ENCODE data around the gene MTMR6.

Gene MTMR6

DNA sequence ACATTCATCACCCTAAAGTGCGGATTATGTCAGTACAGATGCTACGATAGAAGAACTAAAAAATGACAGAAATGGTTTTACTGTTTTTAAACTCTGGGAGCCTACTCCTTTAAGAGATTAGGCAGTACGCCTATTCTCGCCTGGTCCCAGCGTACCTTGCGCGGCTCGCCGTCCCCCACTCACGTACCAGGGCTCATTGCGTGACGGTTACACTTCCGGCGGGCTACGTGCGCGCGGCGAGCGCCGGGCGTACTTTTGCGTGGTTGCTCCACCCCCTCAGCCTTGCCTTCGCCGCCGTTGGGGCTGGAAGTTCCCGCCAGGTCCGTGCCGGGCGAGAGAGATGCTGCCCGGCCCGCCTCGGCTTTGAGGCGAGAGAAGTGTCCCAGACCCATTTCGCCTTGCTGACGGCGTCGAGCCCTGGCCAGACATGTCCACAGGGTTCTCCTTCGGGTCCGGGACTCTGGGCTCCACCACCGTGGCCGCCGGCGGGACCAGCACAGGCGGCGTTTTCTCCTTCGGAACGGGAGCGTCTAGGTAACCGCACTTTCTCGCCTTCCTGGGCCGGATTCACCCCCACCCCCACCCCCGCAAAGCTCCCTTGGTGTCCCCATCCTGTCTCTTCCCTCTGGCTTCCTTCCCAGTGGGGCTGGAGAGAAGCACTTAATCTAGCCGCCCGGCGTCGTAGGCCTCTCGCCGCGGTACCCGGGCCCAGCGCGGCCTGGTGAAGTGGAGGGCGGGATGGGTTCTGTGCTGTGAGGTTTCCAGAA is 14.2 kb upstream of the MTMR6 start, which contains the start of gene NUP58:
Gene NUP58, plus strand, starts transcription at position 279 of the 767 bp plus-strand sequence. Its CDS starts 149 bp downstream, at position 428.
- H3K36me3 ChIP-seq (ENCODE audit: control insufficient read depth, insufficient read depth, low read length), result no peaks in the 10 kb centered on the region
- H3K27ac ChIP-seq (ENCODE audit: low read length), result no peak within 1 kb of the TSS
- H3K9me3 ChIP-seq (ENCODE audit: control insufficient read depth, insufficient read depth, low read length), result no peaks in the 10 kb centered on the region
- 0 out of 2 replicates have a peak, but pooled peaks cover 1% of the 10 kb centered on the region for H3K4me1 ChIP-seq (ENCODE audit: control insufficient read depth, insufficient read depth, low read length)
- no peaks in the 10 kb centered on the region for H3K27me3 ChIP-seq (ENCODE audit: control insufficient read depth, insufficient read depth, low read length)
- no CpG with 5 or more reads among the region's 64 CpGs for WGBS (ENCODE audit: insufficient coverage, insufficient read length)
- peak within 1 kb of the TSS; percentile 96 for H3K4me3 ChIP-seq (ENCODE audit: low read length)
- peak; percentile 72 for DNase-seq (ENCODE audit: low read depth, low spot score)

DNA sequence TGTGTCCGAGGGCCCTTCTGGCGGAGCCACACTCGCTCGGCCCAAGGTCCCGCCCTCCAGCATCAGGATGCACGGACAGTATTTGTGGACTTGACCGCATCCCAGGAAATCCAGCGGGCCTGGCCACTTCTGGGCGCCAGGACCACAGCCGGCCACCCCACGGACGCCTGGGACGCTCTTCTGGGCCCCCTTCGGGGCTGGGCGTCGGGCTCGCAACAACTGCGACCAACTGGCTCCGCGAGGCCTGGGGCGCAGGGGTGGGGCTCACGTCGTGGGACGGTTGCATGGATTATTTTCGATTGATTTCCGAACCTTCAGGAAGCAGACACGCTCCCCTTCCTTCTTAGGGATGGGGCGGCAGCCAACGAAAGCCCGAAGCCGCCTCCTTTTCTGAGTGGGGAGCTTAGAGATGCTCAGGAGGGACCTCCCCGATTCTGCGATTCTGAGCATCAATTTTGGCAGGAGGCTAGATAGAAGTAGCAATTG is 13.6 kb upstream of the MTMR6 start:
- no peaks in the 10 kb centered on the region for H3K36me3 ChIP-seq (ENCODE audit: control insufficient read depth, insufficient read depth, low read length)
- no CpG with 5 or more reads among the region's 33 CpGs for WGBS (ENCODE audit: insufficient coverage, insufficient read length)
- DNase-seq (ENCODE audit: low read depth, low spot score), result no peak
- H3K4me3 ChIP-seq (ENCODE audit: low read length), result peak overlapping the region; percentile 96; the same call in 1 of the 2 replicates
- no peaks in the 10 kb centered on the region for H3K9me3 ChIP-seq (ENCODE audit: control insufficient read depth, insufficient read depth, low read length)
- 0 out of 2 replicates have a peak, but pooled peaks cover 1% of the 10 kb centered on the region for H3K4me1 ChIP-seq (ENCODE audit: control insufficient read depth, insufficient read depth, low read length)
- no peak overlapping the region for H3K27ac ChIP-seq (ENCODE audit: low read length)
- no peaks in the 10 kb centered on the region for H3K27me3 ChIP-seq (ENCODE audit: control insufficient read depth, insufficient read depth, low read length)

DNA sequence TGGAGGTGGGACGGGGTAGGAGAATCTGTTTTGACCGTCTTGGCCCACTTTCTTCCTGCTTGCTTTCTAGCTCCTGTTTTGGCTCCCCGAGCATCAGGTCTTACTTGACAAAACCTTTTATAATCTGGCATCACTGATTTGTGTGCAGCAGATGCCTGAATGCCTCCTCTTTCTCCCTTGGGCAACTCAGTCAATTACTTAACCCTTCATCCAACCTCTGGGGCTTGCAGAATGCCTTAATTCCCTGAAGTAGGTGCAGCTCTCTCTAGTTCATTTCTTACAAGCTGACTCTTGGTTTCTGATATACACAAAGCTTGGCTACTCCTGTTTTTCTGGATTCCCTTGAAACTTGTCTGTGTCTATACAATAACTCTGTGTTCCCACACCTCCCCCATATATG is 8.4 kb upstream of the MTMR6 start:
- no peak overlapping the region for H3K4me3 ChIP-seq (ENCODE audit: low read length)
- no peak for DNase-seq (ENCODE audit: low read depth, low spot score)
- no peak overlapping the region for H3K27ac ChIP-seq (ENCODE audit: low read length)
- no peaks in the 10 kb centered on the region for H3K36me3 ChIP-seq (ENCODE audit: control insufficient read depth, insufficient read depth, low read length)
- WGBS (ENCODE audit: insufficient coverage, insufficient read length), result no CpG with 5 or more reads among the region's 3 CpGs
- no peaks in the 10 kb centered on the region for H3K4me1 ChIP-seq (ENCODE audit: control insufficient read depth, insufficient read depth, low read length)
- no peaks in the 10 kb centered on the region for H3K9me3 ChIP-seq (ENCODE audit: control insufficient read depth, insufficient read depth, low read length)
- H3K27me3 ChIP-seq (ENCODE audit: control insufficient read depth, insufficient read depth, low read length), result no peaks in the 10 kb centered on the region

DNA sequence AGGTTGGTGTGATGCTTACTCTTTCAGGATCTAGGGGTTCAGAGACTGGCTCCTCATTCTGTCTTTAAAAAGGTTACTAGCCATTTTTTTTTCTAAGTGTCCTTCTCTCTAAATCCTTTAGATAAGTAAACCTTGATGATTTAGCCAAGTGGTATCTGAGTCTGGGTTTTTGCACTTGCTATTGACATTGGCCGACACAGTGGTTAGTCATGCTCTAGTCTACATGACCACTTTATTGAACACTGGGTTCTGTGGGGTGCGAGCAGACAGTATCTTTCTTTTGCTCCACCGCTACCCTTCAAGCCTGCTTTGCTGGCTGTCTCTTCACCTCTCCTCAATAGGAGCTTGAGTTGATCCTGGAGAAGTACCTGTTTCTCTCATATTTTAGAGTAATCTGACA is 7.9 kb upstream of the MTMR6 start:
- Histone ChIP-seq H3K36me3 (ENCODE audit: control insufficient read depth, insufficient read depth, low read length) (no peaks in the 10 kb centered on the region), H3K27me3 (ENCODE audit: control insufficient read depth, insufficient read depth, low read length) (no peaks in the 10 kb centered on the region), H3K9me3 (ENCODE audit: control insufficient read depth, insufficient read depth, low read length) (no peaks in the 10 kb centered on the region), H3K4me1 (ENCODE audit: control insufficient read depth, insufficient read depth, low read length) (no peaks in the 10 kb centered on the region), H3K27ac (ENCODE audit: low read length) (no peak overlapping the region), H3K4me3 (ENCODE audit: low read length) (no peak overlapping the region)
- WGBS (ENCODE audit: insufficient coverage, insufficient read length), result no CpG with 5 or more reads among the region's 3 CpGs
- DNase-seq (ENCODE audit: low read depth, low spot score), result no peak

DNA sequence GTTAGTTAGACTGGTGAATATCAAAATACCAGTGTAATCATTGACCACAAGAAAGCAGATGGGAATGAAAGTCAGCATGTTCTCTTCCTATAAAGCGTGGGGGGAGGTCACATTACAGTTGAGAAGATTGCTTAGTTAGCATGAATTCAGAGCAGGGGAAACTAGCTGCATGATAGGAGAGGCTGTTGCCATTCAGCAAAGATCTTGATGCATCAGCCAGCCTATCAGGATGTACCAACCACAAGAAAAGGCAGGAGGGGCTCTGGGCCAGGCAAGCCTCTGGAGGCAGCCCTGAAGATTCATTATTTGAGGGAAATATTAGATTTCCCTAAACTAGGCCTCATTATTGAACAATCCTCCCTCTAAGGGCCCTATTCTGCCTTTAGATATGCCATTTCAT is 5.0 kb upstream of the MTMR6 start:
- no peak for DNase-seq (ENCODE audit: low read depth, low spot score)
- no peak overlapping the region for H3K27ac ChIP-seq (ENCODE audit: low read length)
- no peaks in the 10 kb centered on the region for H3K36me3 ChIP-seq (ENCODE audit: control insufficient read depth, insufficient read depth, low read length)
- no peak overlapping the region for H3K4me3 ChIP-seq (ENCODE audit: low read length)
- no peaks in the 10 kb centered on the region for H3K4me1 ChIP-seq (ENCODE audit: control insufficient read depth, insufficient read depth, low read length)
- H3K27me3 ChIP-seq (ENCODE audit: control insufficient read depth, insufficient read depth, low read length), result no peaks in the 10 kb centered on the region
- WGBS (ENCODE audit: insufficient coverage, insufficient read length), result no CpG with 5 or more reads among the region's 1 CpG
- no peaks in the 10 kb centered on the region for H3K9me3 ChIP-seq (ENCODE audit: control insufficient read depth, insufficient read depth, low read length)

DNA sequence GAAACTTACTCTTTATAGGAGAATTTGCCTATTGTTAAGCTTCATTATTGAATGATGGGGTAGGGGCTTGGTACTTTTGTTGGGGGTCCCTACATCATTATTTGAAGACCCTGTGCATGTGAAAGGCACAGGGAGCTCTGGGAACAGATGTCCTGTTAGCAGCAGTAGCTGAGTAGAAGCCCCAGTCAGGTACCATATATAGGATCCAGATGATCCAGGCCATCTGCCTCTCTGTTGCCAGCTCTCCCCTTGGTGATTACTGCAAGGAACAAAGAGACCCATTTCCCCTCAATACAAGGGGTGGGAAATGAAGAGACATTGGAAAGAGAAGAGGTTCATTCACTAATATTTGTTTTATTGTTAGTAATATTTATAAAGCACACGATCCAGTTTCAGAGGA is 4.4 kb upstream of the MTMR6 start:
- WGBS (ENCODE audit: insufficient coverage, insufficient read length), result no CpG with 5 or more reads among the region's 1 CpG
- H3K9me3 ChIP-seq (ENCODE audit: control insufficient read depth, insufficient read depth, low read length), result no peaks in the 10 kb centered on the region
- H3K27ac ChIP-seq (ENCODE audit: low read length), result no peak overlapping the region
- no peaks in the 10 kb centered on the region for H3K27me3 ChIP-seq (ENCODE audit: control insufficient read depth, insufficient read depth, low read length)
- no peak overlapping the region for H3K4me3 ChIP-seq (ENCODE audit: low read length)
- no peaks in the 10 kb centered on the region for H3K4me1 ChIP-seq (ENCODE audit: control insufficient read depth, insufficient read depth, low read length)
- no peak for DNase-seq (ENCODE audit: low read depth, low spot score)
- H3K36me3 ChIP-seq (ENCODE audit: control insufficient read depth, insufficient read depth, low read length), result no peaks in the 10 kb centered on the region

DNA sequence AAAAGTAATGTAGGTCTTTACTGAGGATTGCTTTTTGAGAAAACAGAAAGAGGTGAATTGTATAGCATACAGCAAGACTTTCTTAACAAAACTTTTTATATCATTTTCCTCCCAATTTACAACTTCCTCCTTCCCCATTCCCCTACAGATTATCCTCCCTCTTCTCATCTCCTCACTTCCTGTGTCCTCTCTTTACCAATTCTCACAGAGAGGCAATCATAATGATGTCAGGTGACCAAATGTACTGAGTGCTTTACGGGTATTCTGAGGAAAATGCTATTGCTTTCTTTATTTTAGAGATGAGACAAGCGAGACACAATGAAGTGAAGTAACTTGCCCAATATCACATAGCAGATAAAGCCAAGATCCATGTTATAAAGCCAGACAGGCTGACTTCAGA is 1.7 kb upstream of the MTMR6 start:
- Histone ChIP-seq H3K4me3 (ENCODE audit: low read length) (no peak overlapping the region), H3K27ac (ENCODE audit: low read length) (no peak overlapping the region), H3K4me1 (ENCODE audit: control insufficient read depth, insufficient read depth, low read length) (no peaks in the 10 kb centered on the region), H3K36me3 (ENCODE audit: control insufficient read depth, insufficient read depth, low read length) (no peaks in the 10 kb centered on the region), H3K9me3 (ENCODE audit: control insufficient read depth, insufficient read depth, low read length) (no peaks in the 10 kb centered on the region), H3K27me3 (ENCODE audit: control insufficient read depth, insufficient read depth, low read length) (no peaks in the 10 kb centered on the region)
- DNase-seq (ENCODE audit: low read depth, low spot score), result no peak
- no CpG with 5 or more reads among the region's 2 CpGs for WGBS (ENCODE audit: insufficient coverage, insufficient read length)

DNA sequence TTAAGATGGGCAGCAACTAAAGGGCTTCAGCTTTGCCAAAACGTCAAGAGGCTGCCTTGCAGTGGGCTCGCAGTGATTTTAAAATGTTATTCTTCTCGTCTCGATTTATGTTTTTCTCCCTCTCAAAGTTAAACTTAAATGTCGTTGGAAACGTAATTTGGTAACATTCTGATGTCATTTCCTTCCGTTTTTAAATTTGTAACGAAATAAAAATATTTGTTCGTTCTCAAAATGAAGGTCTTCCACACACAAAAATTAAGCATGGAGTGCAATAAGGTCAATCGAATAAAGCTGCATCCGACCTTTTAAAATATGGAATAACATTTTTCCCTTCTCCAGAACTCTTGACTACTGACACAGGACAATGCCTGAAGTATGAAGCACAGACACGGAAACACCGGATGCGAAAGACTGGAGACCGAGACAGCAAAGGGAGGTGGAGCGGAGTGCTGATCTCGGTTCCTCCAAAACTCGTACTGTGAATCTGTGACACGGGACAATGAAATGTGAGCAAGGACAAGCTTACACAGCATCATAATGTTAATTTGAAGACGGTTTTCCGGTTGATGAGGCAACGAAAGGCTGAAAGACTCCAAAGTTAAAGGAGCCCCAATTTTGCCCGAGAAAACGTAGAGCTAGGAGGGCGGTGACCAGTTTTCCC is 850 bp downstream of the MTMR6 start:
- H3K4me3 ChIP-seq (ENCODE audit: low read length), result peak overlapping the region; percentile 70
- no peaks in the 10 kb centered on the region for H3K27me3 ChIP-seq (ENCODE audit: control insufficient read depth, insufficient read depth, low read length)
- H3K27ac ChIP-seq (ENCODE audit: low read length), result no peak overlapping the region
- WGBS (ENCODE audit: insufficient coverage, insufficient read length), result no CpG with 5 or more reads among the region's 25 CpGs
- no peaks in the 10 kb centered on the region for H3K4me1 ChIP-seq (ENCODE audit: control insufficient read depth, insufficient read depth, low read length)
- no peak for DNase-seq (ENCODE audit: low read depth, low spot score)
- H3K9me3 ChIP-seq (ENCODE audit: control insufficient read depth, insufficient read depth, low read length), result no peaks in the 10 kb centered on the region
- H3K36me3 ChIP-seq (ENCODE audit: control insufficient read depth, insufficient read depth, low read length), result no peaks in the 10 kb centered on the region

DNA sequence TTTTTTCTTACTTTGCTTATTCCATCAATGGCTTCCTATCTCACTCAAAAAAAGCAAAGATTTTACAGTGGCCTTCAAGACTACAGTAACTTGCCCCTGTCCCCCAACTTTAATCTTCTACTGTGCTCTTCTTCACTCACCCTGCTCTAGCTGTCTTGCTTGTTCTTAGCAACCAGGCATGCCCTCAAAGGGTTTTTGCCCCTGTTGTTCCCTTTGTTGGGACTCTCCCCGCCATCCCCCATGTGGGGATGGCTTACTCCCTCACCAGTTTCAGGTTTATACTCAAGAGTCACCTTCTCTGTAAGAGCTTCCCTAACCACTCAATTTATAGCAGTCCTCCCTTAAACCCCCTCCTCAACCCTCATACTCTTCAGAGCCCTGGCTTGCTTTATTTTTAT is 5.4 kb downstream of the MTMR6 start:
- WGBS (ENCODE audit: insufficient coverage, insufficient read length), result no CpG with 5 or more reads among the region's 1 CpG
- no peaks in the 10 kb centered on the region for H3K4me1 ChIP-seq (ENCODE audit: control insufficient read depth, insufficient read depth, low read length)
- no peak overlapping the region for H3K4me3 ChIP-seq (ENCODE audit: low read length)
- H3K27ac ChIP-seq (ENCODE audit: low read length), result no peak overlapping the region
- no peak for DNase-seq (ENCODE audit: low read depth, low spot score)
- H3K27me3 ChIP-seq (ENCODE audit: control insufficient read depth, insufficient read depth, low read length), result no peaks in the 10 kb centered on the region
- H3K9me3 ChIP-seq (ENCODE audit: control insufficient read depth, insufficient read depth, low read length), result no peaks in the 10 kb centered on the region
- no peaks in the 10 kb centered on the region for H3K36me3 ChIP-seq (ENCODE audit: control insufficient read depth, insufficient read depth, low read length)

DNA sequence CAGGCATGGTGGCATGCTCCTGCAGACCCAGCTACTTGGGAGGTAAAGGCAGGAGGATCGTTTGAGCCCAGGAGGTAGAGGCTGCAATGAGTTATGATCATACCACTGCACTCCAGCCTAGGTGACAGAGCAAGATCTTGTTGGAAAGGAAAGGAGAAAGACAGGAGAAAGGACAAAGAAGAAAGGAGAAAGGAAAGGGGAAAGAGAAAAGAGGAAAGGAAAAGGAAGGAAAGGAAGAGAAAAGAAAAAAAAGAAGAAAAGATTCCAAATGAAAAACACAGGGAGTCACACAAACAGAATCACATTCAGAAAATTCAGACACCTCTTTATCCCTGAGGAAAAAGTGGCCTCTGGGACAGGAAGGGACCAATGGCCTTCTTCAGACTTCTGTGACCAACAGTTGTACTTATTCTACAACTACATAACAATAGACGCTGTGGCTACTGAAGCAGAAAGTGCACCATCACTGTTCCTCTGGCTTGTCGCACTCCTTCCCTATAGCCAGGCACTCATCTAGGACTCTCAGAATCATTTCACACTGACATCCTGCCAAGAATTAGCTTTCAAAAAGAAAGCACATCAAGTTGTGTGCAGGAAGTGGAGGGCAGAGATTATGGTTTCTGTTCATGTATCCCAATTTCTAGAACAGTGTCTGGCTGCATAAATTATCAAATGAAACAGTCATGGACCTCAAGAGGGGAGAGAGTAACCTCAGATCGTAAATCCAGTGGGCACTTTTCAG is 5.9 kb downstream of the MTMR6 start:
- no peak overlapping the region for H3K4me3 ChIP-seq (ENCODE audit: low read length)
- WGBS (ENCODE audit: insufficient coverage, insufficient read length), result no CpG with 5 or more reads among the region's 4 CpGs
- no peak overlapping the region for H3K27ac ChIP-seq (ENCODE audit: low read length)
- no peaks in the 10 kb centered on the region for H3K4me1 ChIP-seq (ENCODE audit: control insufficient read depth, insufficient read depth, low read length)
- DNase-seq (ENCODE audit: low read depth, low spot score), result no peak
- H3K27me3 ChIP-seq (ENCODE audit: control insufficient read depth, insufficient read depth, low read length), result no peaks in the 10 kb centered on the region
- H3K9me3 ChIP-seq (ENCODE audit: control insufficient read depth, insufficient read depth, low read length), result no peaks in the 10 kb centered on the region
- H3K36me3 ChIP-seq (ENCODE audit: control insufficient read depth, insufficient read depth, low read length), result no peaks in the 10 kb centered on the region
